Posterior vena cava (tissue), 2 donors: Measurements from ENCODE around the gene OXTR. TPM values are rescaled to one million over a fixed set of nuclear protein-coding genes. Genes with fewer than 3 reads are reported as not detected.
"Not testable (repeated sequence)": the region's sequence is repeated elsewhere in the genome, so short reads cannot be mapped to it uniquely, and the experiment has no call there.

Experiments
- DNase-seq: peaks from one replicate; pipeline ENCODE4 v3.0.0-alpha.2; 2020; ENCODE audit warnings: low spot score
- intact Hi-C, 2 donors: fragments of 100-400 bp; cut with DNase I; formaldehyde crosslinking; loops; one replicate each; pipeline versions ENCODE4 v1.14.1 to v1.14.2; 2022 to 2023
- total RNA-seq, 2 donors: library from RNA; stranded (reverse); fragmentation: NEBNext Ultra II Directional; extraction: Animal tissue kit (Norgen Biotek cat#: 25700); gene quantifications; one replicate each; pipeline ENCODE4 v1.2.1, GENCODE V29; 2021
- donor health status: DM: yes; HTN: yes; CAD: no.
- donor health status: DM: yes; HTN: yes; CAD: no.

OXTR gene
- total RNA-seq, 2 donors from 2014 or later = 1.1 to 3.4 TPM

- no peak for DNase-seq
- intact Hi-C loops = no loop called here
These were observed 45.2 kb downstream of the OXTR start for GRCh38 chr3:8724108-8724752.

DNA sequence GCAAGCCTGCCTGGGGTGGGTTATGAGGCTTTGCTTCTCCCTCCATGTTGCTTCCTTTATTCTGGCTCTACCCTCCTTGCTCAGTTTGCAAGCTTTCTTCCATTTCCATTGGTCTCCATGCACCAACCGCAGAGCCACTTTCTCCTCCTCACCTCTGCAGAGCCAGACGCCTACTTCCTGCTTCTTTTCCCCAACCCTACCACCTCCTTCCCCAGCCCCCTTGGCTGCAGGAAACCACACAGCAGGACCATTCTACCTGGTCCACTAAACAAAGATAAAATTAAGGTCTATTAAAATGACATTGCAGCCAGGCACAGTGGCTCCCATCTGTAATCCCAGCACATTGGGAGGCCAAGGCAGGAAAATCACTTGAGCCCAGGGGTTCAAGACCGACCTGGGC lies 45.8 kb downstream of the OXTR start:
- DNase-seq = no peak
- intact Hi-C loops = no loop called here

DNA sequence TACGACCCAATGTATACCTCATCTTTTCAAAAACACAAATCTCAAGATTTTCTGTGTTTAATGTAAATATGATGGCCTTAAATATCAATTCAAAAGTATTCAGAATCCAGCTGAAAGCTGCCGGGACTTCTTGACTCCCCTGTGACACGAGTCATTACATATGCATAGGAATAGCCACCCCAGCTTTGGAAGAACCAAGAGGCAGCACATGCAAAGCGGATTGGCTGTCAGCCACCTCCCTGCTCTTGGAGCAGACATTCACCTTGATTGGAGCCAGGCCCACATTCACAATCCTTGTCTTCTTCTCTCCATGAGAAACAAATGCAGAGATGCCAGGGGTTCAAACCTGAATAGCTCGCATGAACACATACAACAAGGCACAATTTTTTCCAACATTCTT lies 46.6 kb downstream of the OXTR start:
- DNase-seq = no peak
- intact Hi-C loops = no loop called here

- intact Hi-C loops = not testable (repeated sequence)
These were observed 53.7 kb downstream of the OXTR start for GRCh38 chr3:8715757-8716156.

DNA sequence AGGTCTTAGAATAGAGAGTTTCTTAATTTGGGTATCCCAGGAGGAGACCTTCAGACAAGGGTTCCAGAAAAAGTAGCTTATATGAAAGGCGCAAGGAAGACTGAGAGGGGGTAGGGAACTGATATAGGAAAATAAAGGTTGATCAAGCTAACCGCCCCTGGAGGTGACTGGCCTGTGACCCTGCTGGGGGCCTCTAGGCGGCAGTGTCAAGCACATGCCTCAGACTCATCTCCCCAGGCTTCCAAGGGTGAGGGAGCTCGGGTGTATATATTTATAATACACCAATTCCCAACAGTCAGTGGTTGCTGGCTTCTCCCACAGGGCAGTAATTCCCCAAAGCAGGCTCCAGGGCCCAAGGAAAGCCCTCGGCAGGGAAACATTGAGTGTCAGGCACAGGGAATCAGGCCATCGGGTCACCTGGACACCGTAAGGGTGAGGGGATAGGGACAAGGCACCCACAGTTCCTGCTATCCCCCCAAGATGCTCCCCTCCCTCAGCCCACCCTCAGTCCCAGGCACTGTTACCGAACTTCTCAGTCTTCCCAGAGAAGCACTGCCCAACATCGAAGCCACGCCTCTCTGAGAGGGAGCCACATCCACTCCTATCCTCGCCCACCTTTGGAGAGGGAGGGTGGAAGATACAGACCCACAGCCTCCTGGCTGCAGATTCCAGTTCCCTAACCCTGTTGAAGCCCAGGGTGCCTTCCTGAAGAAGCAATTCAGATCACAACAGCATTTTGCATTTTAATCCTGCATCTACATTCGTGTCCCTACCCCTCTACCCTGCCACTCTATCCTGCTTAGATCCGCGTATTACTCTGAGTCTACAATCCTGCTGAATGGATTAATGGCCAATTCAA lies 55.3 kb downstream of the OXTR start:
- intact Hi-C loops = no loop called here

More at GRCh38 chr3:8715757-8716156, 53.7 kb downstream of the OXTR start:
- DNase-seq = not testable (repeated sequence)

DNA sequence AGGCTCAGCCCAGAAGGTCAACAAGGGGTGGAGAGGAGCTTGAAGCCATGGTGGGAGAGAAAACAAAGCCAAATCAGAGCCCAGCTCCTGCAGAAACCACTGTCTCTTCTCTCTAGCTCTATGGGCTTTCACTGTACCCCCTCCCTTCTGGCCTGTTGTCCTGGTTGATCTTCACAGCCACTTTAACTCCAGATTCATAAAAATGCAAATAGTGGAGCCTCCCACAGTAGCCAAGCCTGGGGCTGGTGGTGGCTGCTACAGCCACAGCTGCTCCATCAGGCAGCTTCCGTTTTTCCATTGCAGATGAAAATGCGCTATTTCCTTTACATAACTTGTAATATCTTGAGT lies 56.5 kb downstream of the OXTR start:
- DNase-seq = no peak
- intact Hi-C loops = no loop called here

More for the DNA sequence above, 55.3 kb downstream of the OXTR start:
- no peak for DNase-seq

GRCh38 chr3:8712045-8712907 lies 57.1 kb downstream of the OXTR start:
- DNase-seq = no peak
- intact Hi-C loops = no loop called here

GRCh38 chr3:8709801-8710507 lies 59.5 kb downstream of the OXTR start:
- intact Hi-C loops = no loop called here
- DNase-seq = no peak

DNA sequence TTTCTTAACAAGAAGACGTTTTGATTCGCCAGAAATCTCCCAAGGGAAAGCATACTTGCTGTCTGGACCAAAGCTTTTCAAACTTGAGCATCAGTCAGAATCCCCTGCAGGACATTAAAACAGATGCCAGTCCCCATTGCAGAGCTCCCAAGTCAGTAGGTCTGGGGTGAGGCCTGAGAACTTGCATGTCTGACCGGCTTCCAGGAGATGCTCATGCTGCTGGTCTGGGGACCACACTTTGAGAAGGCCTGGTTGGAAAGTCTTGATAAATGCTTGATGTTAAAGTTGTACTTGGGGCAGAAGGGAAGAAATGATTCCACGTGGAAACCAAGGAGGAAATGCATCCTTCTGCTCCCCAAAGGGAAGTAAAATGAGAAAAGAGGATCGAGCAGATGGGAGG lies 60.1 kb downstream of the OXTR start:
- no peak for DNase-seq
- intact Hi-C loops = no loop called here

DNA sequence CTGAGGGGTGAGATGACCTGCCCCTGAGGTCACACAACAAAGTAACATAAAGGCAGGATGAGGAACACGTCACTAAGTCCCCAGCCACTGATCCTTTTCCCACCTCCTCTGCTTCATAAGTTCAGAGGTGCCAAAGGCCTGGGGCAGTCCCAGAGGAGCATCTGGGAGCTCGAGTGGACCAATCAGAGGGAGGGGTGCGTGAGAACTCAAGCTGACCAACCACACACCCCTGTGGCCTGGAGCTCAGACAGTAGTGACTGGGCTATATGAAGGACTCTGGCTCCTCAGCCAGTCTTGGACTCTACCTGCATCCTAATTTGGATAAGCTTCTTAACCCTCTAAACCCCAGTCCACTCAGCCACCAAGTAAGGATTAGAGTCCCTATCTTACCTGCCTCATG lies 63.8 kb downstream of the OXTR start:
- intact Hi-C loops = no loop called here
- no peak for DNase-seq

DNA sequence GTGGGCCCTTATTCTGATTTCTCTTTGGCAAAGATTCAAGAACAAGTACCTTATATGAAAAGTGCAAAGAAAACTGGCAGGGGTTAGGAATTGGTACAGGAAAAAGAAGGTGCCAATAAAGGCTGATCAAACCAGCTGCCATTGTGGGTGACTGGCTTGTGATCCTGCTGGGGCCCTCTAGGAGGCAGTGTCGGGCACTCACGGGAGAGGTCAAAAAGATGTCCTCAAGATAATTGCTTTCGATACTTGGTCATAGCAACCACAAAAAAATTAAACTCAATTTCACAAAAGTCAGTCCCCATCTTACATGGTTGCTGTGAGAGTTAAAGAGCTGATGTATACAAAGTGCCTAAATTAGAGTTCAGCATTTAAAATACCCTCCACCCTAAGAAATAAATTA lies 66.9 kb downstream of the OXTR start:
- DNase-seq = no peak
- intact Hi-C loops = loop anchor here in 1 of 2 donors (5.0 kb wide), 1 partner anchor 35 kb away; no protein-coding TSS in a partner anchor

Other genes starting within 250 kb of the OXTR start
- gene SSUH2, start 124.8 kb downstream of the OXTR start, total RNA-seq = under 1 TPM; 0.24 to 0.32 TPM
- not detected for gene CAV3, start 35.8 kb downstream of the OXTR start, total RNA-seq
- gene RAD18, start 193.9 kb upstream of the OXTR start, total RNA-seq = 1 to 10 TPM; 8.1 to 8.5 TPM